ENCODE data around the gene DGLUCY.
"Not testable (repeated sequence)": the region's sequence is repeated elsewhere in the genome, so short reads cannot be mapped to it uniquely, and the experiment has no call there.

DGLUCY gene

GRCh38 chr14:91193069-91193468 lies 79.2 kb downstream of the DGLUCY start:
- Histone ChIP-seq H3K9ac (ENCODE audit: insufficient read length, low read depth) (no peak overlapping the region), H3K9me3 (ENCODE audit: insufficient read depth, low read length) (no peaks in the 10 kb centered on the region), H3K27me3 (ENCODE audit: insufficient read depth, insufficient read length) (no peaks in the 10 kb centered on the region), H3K4me1 (ENCODE audit: insufficient read depth, insufficient read length) (peaks cover 2% of the 10 kb centered on the region), H3K36me3 (ENCODE audit: insufficient read depth, insufficient read length, low read length) (peaks cover 42% of the 10 kb centered on the region), H3K4me3 (ENCODE audit: insufficient read length, low read depth) (no peak overlapping the region)
- DNase-seq (ENCODE audit: low read depth, low spot score) = no peak
- no peak for TF ChIP-seq SUZ12 (IDR thresholded peaks at IDR 0.05; ENCODE audit: extremely low read depth, insufficient read depth, insufficient read length)
- TF ChIP-seq ZNF274 (IDR thresholded peaks at IDR 0.05; ENCODE audit: low read depth, low read length) = no peak
- no peak for TF ChIP-seq YY1 (IDR thresholded peaks at IDR 0.05; ENCODE audit: insufficient read depth, insufficient read length)

- H3K9me3 ChIP-seq (ENCODE audit: insufficient read depth, low read length) = no peaks in the 10 kb centered on the region
- H3K4me1 ChIP-seq (ENCODE audit: insufficient read depth, insufficient read length) = peaks cover 2% of the 10 kb centered on the region
- H3K36me3 ChIP-seq (ENCODE audit: insufficient read depth, insufficient read length, low read length) = peaks cover 39% of the 10 kb centered on the region
- no peaks in the 10 kb centered on the region for H3K27me3 ChIP-seq (ENCODE audit: insufficient read depth, insufficient read length)
- H3K9ac ChIP-seq (ENCODE audit: insufficient read length, low read depth) = no peak overlapping the region
- TF ChIP-seq SUZ12 (IDR thresholded peaks at IDR 0.05; ENCODE audit: extremely low read depth, insufficient read depth, insufficient read length) (no peak), YY1 (IDR thresholded peaks at IDR 0.05; ENCODE audit: insufficient read depth, insufficient read length) (no peak), ZNF274 (IDR thresholded peaks at IDR 0.05; ENCODE audit: low read depth, low read length) (no peak)
- DNase-seq (ENCODE audit: low read depth, low spot score) = no peak
- H3K4me3 ChIP-seq (ENCODE audit: insufficient read length, low read depth) = no peak overlapping the region
These were observed 82.0 kb downstream of the DGLUCY start for GRCh38 chr14:91195881-91196280.

- DNase-seq (ENCODE audit: low read depth, low spot score) = no peak
- peaks cover 37% of the 10 kb centered on the region for H3K36me3 ChIP-seq (ENCODE audit: insufficient read depth, insufficient read length, low read length)
- no peaks in the 10 kb centered on the region for H3K27me3 ChIP-seq (ENCODE audit: insufficient read depth, insufficient read length)
These were observed 83.8 kb downstream of the DGLUCY start for GRCh38 chr14:91197631-91198030.

GRCh38 chr14:91200802-91201201 lies 86.9 kb downstream of the DGLUCY start:
- H3K4me1 ChIP-seq (ENCODE audit: insufficient read depth, insufficient read length); H3K4me3 ChIP-seq (ENCODE audit: insufficient read length, low read depth); H3K27me3 ChIP-seq (ENCODE audit: insufficient read depth, insufficient read length); H3K9me3 ChIP-seq (ENCODE audit: insufficient read depth, low read length); DNase-seq (ENCODE audit: low read depth, low spot score); H3K9ac ChIP-seq (ENCODE audit: insufficient read length, low read depth): not testable (repeated sequence)
- peaks cover 56% of the 10 kb centered on the region for H3K36me3 ChIP-seq (ENCODE audit: insufficient read depth, insufficient read length, low read length)

More at GRCh38 chr14:91197631-91198030, 83.8 kb downstream of the DGLUCY start:
- Histone ChIP-seq H3K4me1 (ENCODE audit: insufficient read depth, insufficient read length) (peaks cover 5% of the 10 kb centered on the region), H3K4me3 (ENCODE audit: insufficient read length, low read depth) (no peak overlapping the region), H3K9ac (ENCODE audit: insufficient read length, low read depth) (no peak overlapping the region), H3K9me3 (ENCODE audit: insufficient read depth, low read length) (no peaks in the 10 kb centered on the region)
- TF ChIP-seq ZNF274 (IDR thresholded peaks at IDR 0.05; ENCODE audit: low read depth, low read length) = no peak
- no peak for TF ChIP-seq SUZ12 (IDR thresholded peaks at IDR 0.05; ENCODE audit: extremely low read depth, insufficient read depth, insufficient read length)
- TF ChIP-seq YY1 (IDR thresholded peaks at IDR 0.05; ENCODE audit: insufficient read depth, insufficient read length) = no peak

- no peaks in the 10 kb centered on the region for H3K9me3 ChIP-seq (ENCODE audit: insufficient read depth, low read length)
- DNase-seq (ENCODE audit: low read depth, low spot score) = no peak
- H3K36me3 ChIP-seq (ENCODE audit: insufficient read depth, insufficient read length, low read length) = peaks cover 43% of the 10 kb centered on the region
- H3K9ac ChIP-seq (ENCODE audit: insufficient read length, low read depth) = no peak overlapping the region
- H3K4me3 ChIP-seq (ENCODE audit: insufficient read length, low read depth) = no peak overlapping the region
- H3K4me1 ChIP-seq (ENCODE audit: insufficient read depth, insufficient read length) = peaks cover 2% of the 10 kb centered on the region
- no peaks in the 10 kb centered on the region for H3K27me3 ChIP-seq (ENCODE audit: insufficient read depth, insufficient read length)
- TF ChIP-seq SUZ12 (IDR thresholded peaks at IDR 0.05; ENCODE audit: extremely low read depth, insufficient read depth, insufficient read length) (no peak), YY1 (IDR thresholded peaks at IDR 0.05; ENCODE audit: insufficient read depth, insufficient read length) (no peak), ZNF274 (IDR thresholded peaks at IDR 0.05; ENCODE audit: low read depth, low read length) (no peak)
These were observed 88.5 kb downstream of the DGLUCY start for GRCh38 chr14:91202234-91202974.

GRCh38 chr14:91204657-91205056 lies 90.8 kb downstream of the DGLUCY start:
- H3K4me1 ChIP-seq (ENCODE audit: insufficient read depth, insufficient read length) = peaks cover 2% of the 10 kb centered on the region
- no peak for DNase-seq (ENCODE audit: low read depth, low spot score)
- H3K9me3 ChIP-seq (ENCODE audit: insufficient read depth, low read length) = no peaks in the 10 kb centered on the region
- peaks cover 33% of the 10 kb centered on the region for H3K36me3 ChIP-seq (ENCODE audit: insufficient read depth, insufficient read length, low read length)
- TF ChIP-seq YY1 (IDR thresholded peaks at IDR 0.05; ENCODE audit: insufficient read depth, insufficient read length) = no peak
- TF ChIP-seq ZNF274 (IDR thresholded peaks at IDR 0.05; ENCODE audit: low read depth, low read length) = no peak
- no peak for TF ChIP-seq SUZ12 (IDR thresholded peaks at IDR 0.05; ENCODE audit: extremely low read depth, insufficient read depth, insufficient read length)
- H3K4me3 ChIP-seq (ENCODE audit: insufficient read length, low read depth) = no peak overlapping the region
- no peaks in the 10 kb centered on the region for H3K27me3 ChIP-seq (ENCODE audit: insufficient read depth, insufficient read length)
- H3K9ac ChIP-seq (ENCODE audit: insufficient read length, low read depth) = no peak overlapping the region

GRCh38 chr14:91205459-91205858 lies 91.6 kb downstream of the DGLUCY start:
- H3K9ac ChIP-seq (ENCODE audit: insufficient read length, low read depth) = no peak overlapping the region
- no peaks in the 10 kb centered on the region for H3K27me3 ChIP-seq (ENCODE audit: insufficient read depth, insufficient read length)
- H3K4me1 ChIP-seq (ENCODE audit: insufficient read depth, insufficient read length) = peaks cover 2% of the 10 kb centered on the region
- TF ChIP-seq SUZ12 (IDR thresholded peaks at IDR 0.05; ENCODE audit: extremely low read depth, insufficient read depth, insufficient read length) = no peak
- peaks cover 30% of the 10 kb centered on the region for H3K36me3 ChIP-seq (ENCODE audit: insufficient read depth, insufficient read length, low read length)
- DNase-seq (ENCODE audit: low read depth, low spot score) = no peak
- H3K4me3 ChIP-seq (ENCODE audit: insufficient read length, low read depth) = no peak overlapping the region
- H3K9me3 ChIP-seq (ENCODE audit: insufficient read depth, low read length) = no peaks in the 10 kb centered on the region

All from NT2/D1 (cell line).